Neutrophil (primary cell): ENCODE results near the gene SPPL2C.

Source experiments
- H3K27ac ChIP-seq: fragments of 200-600 bp; sonication (generic); 2 replicates; pipeline ENCODE4 v1.5.1; 2016; ENCODE audit warnings: mild to moderate bottlenecking, moderate library complexity
- H3K27me3 ChIP-seq: fragments of 200-600 bp; sonication (generic); 2 replicates; pipeline ENCODE4 v1.6.0; 2016; ENCODE audit warnings: mild to moderate bottlenecking
- H3K36me3 ChIP-seq: fragments of 200-600 bp; sonication (generic); 2 replicates; pipeline ENCODE4 v1.5.1; 2017
- H3K4me1 ChIP-seq, 2 experiments: fragments of 200-600 bp in 1 of 2; sonication (generic) in 1 of 2; 1 replicate in 1 of 2; 2 replicates in 1 of 2; pipeline versions ENCODE4 v1.5.1 to v1.6.1; 2013 to 2016; ENCODE audit warnings: low read depth in 1 of 2, low read length in 1 of 2, mild to moderate bottlenecking in 1 of 2, moderate library complexity in 1 of 2; ENCODE audit not compliant: control insufficient read depth in 1 of 2, insufficient read depth in 1 of 2
- H3K4me3 ChIP-seq, 2 experiments: fragments of 200-600 bp in 1 of 2; sonication (generic) in 1 of 2; 1 replicate in 1 of 2; 2 replicates in 1 of 2; pipeline ENCODE4 v1.5.1; 2013 to 2016; ENCODE audit warnings: low read depth in 1 of 2, low read length in 1 of 2, mild to moderate bottlenecking in 1 of 2, moderate library complexity in 1 of 2
- H3K9me3 ChIP-seq: fragments of 200-600 bp; sonication (generic); 2 replicates; pipeline ENCODE4 v1.5.1; 2016
- CTCF ChIP-seq: fragments of 200-600 bp; sonication (generic); IDR thresholded peaks from 2 replicates; pipeline ENCODE4 v1.5.1; 2016; ENCODE audit warnings: antibody characterized with exemption

Gene SPPL2C

GRCh38 chr17:45844695-45845375 is at the start of gene SPPL2C:
Gene SPPL2C (plus strand): TSS chr17:45844881. CDS start chr17:45844907, 26 bp downstream.
- Histone ChIP-seq H3K9me3 (no peaks in the 10 kb centered on the region), H3K4me1 (no peaks in the 10 kb centered on the region), H3K36me3 (no peaks in the 10 kb centered on the region), H3K27ac (no peak within 1 kb of the TSS), H3K4me3 (no peak within 1 kb of the TSS), H3K27me3 (peaks cover 4% of the 10 kb centered on the region)
- no peak for TF ChIP-seq CTCF

- H3K36me3 ChIP-seq = no peaks in the 10 kb centered on the region
- peaks cover 60% of the 10 kb centered on the region for H3K27me3 ChIP-seq
- no peaks in the 10 kb centered on the region for H3K4me1 ChIP-seq
- no peak overlapping the region for H3K27ac ChIP-seq
- no peaks in the 10 kb centered on the region for H3K9me3 ChIP-seq
- no peak overlapping the region for H3K4me3 ChIP-seq
- TF ChIP-seq CTCF = no peak
These were observed 43.9 kb upstream of the SPPL2C start for GRCh38 chr17:45800816-45801215.

- Histone ChIP-seq H3K9me3 (no peaks in the 10 kb centered on the region), H3K27me3 (peaks cover 59% of the 10 kb centered on the region)
- TF ChIP-seq CTCF = no peak
These were observed 43.3 kb upstream of the SPPL2C start for GRCh38 chr17:45801421-45801820.

GRCh38 chr17:45808845-45809244 is 35.8 kb upstream of the SPPL2C start:
- TF ChIP-seq CTCF = no peak
- H3K36me3 ChIP-seq = no peaks in the 10 kb centered on the region
- H3K4me3 ChIP-seq = no peak overlapping the region
- no peaks in the 10 kb centered on the region for H3K4me1 ChIP-seq
- H3K27ac ChIP-seq = no peak overlapping the region
- no peaks in the 10 kb centered on the region for H3K9me3 ChIP-seq
- H3K27me3 ChIP-seq = peaks cover 70% of the 10 kb centered on the region

More at GRCh38 chr17:45801421-45801820, 43.3 kb upstream of the SPPL2C start:
- no peak overlapping the region for H3K27ac ChIP-seq
- no peaks in the 10 kb centered on the region for H3K36me3 ChIP-seq
- H3K4me3 ChIP-seq = no peak overlapping the region
- no peaks in the 10 kb centered on the region for H3K4me1 ChIP-seq

- H3K4me3 ChIP-seq = no peak overlapping the region
- peaks cover 65% of the 10 kb centered on the region for H3K27me3 ChIP-seq
- TF ChIP-seq CTCF = no peak
- H3K27ac ChIP-seq = no peak overlapping the region
- H3K4me1 ChIP-seq = no peaks in the 10 kb centered on the region
- no peaks in the 10 kb centered on the region for H3K36me3 ChIP-seq
- no peaks in the 10 kb centered on the region for H3K9me3 ChIP-seq
These were observed 35.2 kb upstream of the SPPL2C start for GRCh38 chr17:45809499-45809898.
